Measurements from ENCODE around the gene MYL5.

DNA sequence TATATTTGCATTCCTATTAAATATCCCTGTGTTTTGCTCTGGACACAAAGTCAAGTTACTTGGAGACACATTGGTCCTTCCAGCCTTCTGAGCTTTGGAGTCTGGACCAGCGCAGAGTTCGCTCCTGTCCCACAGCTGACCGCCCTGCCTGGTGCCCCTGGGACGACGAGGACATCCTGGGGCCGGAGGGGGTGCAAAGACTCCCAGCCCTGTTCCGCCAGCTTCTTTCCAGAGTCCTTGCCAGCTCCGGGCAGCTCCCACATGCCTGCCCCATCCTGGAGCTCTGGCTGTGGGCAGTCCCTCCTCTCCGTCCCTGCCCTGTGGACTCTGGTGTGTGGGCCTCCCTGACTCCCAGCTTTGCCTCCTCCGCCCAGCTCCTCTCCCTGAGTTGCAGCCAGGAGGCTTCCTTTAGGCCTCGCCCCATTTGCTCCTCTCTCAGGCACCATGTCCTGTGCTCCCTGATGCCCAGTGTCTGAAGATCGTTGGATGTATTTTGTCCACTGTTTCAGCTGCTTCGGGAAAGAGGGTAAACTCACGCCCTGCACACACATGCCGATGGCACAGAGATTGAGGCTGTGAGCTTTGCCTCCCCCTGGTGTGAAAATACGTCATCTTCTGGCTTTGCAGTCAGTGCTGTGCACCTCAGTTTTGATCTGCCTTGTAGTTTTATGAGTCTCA, 26.4 kb downstream of the MYL5 start:
- TF ChIP-seq, protein P1, sequence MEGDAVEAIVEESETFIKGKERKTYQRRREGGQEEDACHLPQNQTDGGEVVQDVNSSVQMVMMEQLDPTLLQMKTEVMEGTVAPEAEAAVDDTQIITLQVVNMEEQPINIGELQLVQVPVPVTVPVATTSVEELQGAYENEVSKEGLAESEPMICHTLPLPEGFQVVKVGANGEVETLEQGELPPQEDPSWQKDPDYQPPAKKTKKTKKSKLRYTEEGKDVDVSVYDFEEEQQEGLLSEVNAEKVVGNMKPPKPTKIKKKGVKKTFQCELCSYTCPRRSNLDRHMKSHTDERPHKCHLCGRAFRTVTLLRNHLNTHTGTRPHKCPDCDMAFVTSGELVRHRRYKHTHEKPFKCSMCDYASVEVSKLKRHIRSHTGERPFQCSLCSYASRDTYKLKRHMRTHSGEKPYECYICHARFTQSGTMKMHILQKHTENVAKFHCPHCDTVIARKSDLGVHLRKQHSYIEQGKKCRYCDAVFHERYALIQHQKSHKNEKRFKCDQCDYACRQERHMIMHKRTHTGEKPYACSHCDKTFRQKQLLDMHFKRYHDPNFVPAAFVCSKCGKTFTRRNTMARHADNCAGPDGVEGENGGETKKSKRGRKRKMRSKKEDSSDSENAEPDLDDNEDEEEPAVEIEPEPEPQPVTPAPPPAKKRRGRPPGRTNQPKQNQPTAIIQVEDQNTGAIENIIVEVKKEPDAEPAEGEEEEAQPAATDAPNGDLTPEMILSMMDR (IDR thresholded peaks at IDR 0.05; ENCODE audit: insufficient read depth, low read length) = no peak
- TF ChIP-seq POLR2AphosphoS5 (IDR thresholded peaks at IDR 0.05; ENCODE audit: low read depth) = no peak
- TF ChIP-seq SPI1 (IDR thresholded peaks at IDR 0.05; ENCODE audit: borderline replicate concordance, low read depth) = no peak
- no peak for TF ChIP-seq GABPA (IDR thresholded peaks at IDR 0.05; ENCODE audit: low read depth)

All from HL-60 (cell line).